LNCaP clone FGC (cell line): ENCODE results near the gene SYNPO2.

Experiments used
- DNase-seq: peaks from one replicate; pipeline ENCODE4 v3.0.0-alpha.2; 2011; ENCODE audit warnings: low read depth
- H3K4me3 ChIP-seq: 2 replicates; pipeline ENCODE4 v1.5.1; 2011; ENCODE audit warnings: mild to moderate bottlenecking, low read depth, low read length, control low read depth
- TF ChIP-seq, protein P1 (sequence below): IDR thresholded peaks from 2 replicates; pipeline ENCODE4 v1.5.1; 2012; ENCODE audit warnings: mild to moderate bottlenecking; ENCODE audit not compliant: control insufficient read depth, insufficient read depth; ENCODE audit errors: extremely low read depth

Gene SYNPO2

DNA sequence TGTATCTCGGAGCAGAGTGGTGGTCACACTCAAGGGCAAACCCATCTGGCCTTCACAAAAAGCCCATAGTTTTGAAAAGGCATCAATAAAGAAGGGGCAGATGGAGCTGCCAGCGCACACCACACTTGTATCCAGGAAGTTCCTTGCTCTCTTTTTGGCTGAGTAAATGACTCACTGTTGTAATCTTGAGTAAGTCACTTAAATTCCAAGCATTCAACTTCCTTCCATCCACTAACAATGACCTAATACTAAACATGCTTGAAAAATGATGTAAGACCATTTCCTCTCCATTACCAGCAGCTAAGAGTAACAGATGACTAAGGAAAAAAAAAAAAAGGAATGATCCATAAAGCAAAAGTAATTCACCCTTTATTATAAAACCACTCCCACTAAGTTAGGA lies 214.6 kb downstream of the SYNPO2 start:
- no peak overlapping the region for H3K4me3 ChIP-seq
- no peak for DNase-seq
- TF ChIP-seq, protein P1, sequence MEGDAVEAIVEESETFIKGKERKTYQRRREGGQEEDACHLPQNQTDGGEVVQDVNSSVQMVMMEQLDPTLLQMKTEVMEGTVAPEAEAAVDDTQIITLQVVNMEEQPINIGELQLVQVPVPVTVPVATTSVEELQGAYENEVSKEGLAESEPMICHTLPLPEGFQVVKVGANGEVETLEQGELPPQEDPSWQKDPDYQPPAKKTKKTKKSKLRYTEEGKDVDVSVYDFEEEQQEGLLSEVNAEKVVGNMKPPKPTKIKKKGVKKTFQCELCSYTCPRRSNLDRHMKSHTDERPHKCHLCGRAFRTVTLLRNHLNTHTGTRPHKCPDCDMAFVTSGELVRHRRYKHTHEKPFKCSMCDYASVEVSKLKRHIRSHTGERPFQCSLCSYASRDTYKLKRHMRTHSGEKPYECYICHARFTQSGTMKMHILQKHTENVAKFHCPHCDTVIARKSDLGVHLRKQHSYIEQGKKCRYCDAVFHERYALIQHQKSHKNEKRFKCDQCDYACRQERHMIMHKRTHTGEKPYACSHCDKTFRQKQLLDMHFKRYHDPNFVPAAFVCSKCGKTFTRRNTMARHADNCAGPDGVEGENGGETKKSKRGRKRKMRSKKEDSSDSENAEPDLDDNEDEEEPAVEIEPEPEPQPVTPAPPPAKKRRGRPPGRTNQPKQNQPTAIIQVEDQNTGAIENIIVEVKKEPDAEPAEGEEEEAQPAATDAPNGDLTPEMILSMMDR = no peak

DNA sequence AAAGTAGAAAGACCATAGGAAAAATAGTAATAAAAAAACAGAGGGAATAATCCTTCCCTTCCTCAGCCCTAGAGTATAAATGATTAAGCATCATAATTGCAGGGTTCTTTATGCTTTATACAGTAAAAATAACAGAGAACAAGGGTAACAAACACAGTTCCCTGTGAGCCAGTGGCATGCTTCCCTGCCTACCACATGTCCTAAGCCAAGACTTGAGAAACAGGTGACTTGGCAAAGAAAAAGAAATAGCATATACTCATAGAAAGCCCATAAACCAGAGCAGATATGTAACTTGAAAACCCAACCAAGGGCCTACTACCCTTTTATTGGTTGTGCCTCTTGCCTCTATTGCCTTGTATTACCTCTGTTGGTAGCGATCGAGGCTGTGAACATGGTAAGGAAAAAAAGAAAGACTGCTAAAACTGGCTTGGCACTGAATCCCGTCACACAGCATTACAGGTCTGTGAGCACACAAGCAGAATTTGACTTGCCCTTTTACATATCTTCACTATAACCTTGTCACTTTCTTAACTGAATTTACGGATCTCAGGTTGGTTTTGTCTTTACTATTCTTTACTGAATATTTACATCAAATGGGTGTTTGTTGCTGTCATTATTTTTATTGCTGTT lies 216.1 kb downstream of the SYNPO2 start:
- no peak overlapping the region for H3K4me3 ChIP-seq
- TF ChIP-seq, protein P1 = no peak
- no peak for DNase-seq

DNA sequence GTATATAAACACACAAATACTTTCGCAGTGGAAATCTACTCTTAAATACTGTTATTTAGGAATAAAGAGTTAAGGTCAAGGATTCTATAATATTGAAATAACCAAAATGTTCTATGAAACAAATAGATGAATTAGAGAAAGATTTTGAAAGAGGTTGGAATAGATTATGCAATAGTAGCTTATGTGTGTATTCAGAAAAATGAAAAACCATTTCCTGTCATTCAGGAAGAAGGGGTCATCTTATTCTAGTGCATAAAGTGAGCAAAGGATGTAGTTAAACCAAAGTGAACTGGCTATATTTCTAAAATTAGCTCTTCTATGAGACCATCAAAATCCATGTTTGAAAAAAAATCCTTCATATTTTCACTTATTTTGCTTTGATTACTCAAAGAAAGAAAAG lies 217.0 kb downstream of the SYNPO2 start:
- no peak overlapping the region for H3K4me3 ChIP-seq
- TF ChIP-seq, protein P1 = no peak
- no peak for DNase-seq

DNA sequence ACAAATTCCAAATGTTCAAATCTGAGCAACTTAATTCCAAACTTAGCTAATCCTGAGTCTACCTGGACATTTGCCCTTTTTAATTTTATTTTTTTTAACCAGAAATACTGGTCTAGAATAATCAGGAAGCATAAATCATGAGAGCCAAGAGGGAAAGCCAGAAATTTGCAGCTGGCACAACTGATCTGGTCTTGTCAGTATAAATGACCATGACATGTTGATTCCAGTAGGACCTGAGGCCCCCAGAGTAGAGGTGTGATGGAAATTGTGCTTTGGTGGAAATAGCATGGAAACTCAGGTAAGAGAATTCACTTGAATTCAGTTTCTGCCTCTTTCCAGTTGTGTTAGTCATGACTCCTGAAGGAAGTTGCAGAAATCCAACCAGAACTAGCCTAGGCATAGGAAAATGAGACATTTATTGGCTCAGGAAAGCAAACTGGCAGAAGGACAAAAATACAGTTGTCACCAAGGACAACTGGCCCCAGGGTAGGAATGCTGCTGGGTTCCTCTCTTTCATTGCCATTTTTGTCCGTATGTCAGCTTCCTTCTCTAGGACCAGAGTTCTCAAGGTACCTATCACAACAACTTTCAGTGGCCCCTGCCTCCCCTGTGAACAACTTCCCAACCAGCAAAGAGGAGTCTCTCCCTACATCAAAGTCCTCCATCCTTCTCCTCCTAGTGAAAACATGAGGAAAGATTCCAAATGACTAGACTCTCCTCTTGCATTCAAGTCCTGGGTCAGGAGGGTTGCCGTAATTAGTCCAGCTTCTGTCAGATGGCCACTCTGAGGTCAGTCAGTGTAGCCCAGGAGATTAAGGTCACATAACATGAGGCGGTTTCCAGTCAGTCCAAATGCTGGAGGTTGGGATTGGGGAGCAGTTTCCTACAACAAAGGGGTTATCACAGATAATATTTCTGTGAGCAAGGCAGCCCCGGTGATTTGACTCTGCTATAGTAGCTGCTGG lies 217.7 kb downstream of the SYNPO2 start:
- no peak for DNase-seq
- TF ChIP-seq, protein P1 = no peak
- no peak overlapping the region for H3K4me3 ChIP-seq

DNA sequence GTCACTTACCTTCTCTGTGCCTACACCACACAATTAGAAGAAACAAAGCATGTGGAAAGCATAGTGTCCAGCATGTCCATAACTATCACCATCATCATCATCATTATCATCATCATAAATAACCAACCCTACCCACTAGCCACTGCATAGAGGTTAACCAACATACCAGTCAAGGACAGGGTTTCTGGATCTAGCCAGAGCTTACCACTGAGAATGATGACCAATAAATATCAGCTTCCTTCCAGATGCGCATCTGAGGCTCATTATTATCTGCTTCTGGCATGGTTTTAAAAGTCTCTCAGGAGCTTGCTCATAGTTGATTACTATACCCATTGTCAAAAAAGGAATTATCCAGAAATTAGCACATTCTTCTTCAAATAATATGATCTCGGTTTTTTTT lies 221.5 kb downstream of the SYNPO2 start:
- TF ChIP-seq, protein P1 = no peak
- no peak for DNase-seq
- no peak overlapping the region for H3K4me3 ChIP-seq
